Activated CD8-positive, alpha-beta memory T cell treated with anti-CD3 and anti-CD28 coated beads for 36 hours (primary cell): Measurements from ENCODE around the gene KCNN1. TPM values are rescaled to one million over a fixed set of nuclear protein-coding genes. Genes with fewer than 3 reads are reported as not detected.

Experiments
- CTCF ChIA-PET: fragments of 350-600 bp; sonication (Branson Sonifier 250); formaldehyde crosslinking; loops from one replicate; lab custom pipeline; 2021; ENCODE audit warnings: antibody characterized with exemption; lab: Charles Lee
- POLR2A ChIA-PET: fragments of 350-600 bp; sonication (Branson Sonifier 250); formaldehyde crosslinking; loops from one replicate; lab custom pipeline; 2021; ENCODE audit warnings: antibody characterized with exemption; lab: Charles Lee
- total RNA-seq, 2 experiments: library from RNA; stranded (reverse); gene quantifications; one replicate each; pipeline ENCODE4 v1.2.3, GENCODE V29; 2021

KCNN1 gene
- total RNA-seq, 2 experiments from 2014 or later: 0.15 TPM; not detected in 1

GRCh38 chr19:18007917-18008673, 41.2 kb downstream of the KCNN1 start, which contains the start of gene ARRDC2:
Gene ARRDC2, plus strand, starts transcription at chr19:18008170. Its CDS starts 141 bp downstream, at chr19:18008311.
- CTCF ChIA-PET: interaction anchor here (0.7 to 3.3 kb wide), 17 partner anchors 9 to 160 kb away, joined by 3 to 67 read pairs (median 4); partner anchors contain the start of gene IL12RB1
- POLR2A ChIA-PET: interaction anchor here (0.6 to 2.7 kb wide), 4 partner anchors 14 to 847 kb away, joined by 4 to 20 read pairs (median 4); no protein-coding TSS in a partner anchor

- POLR2A ChIA-PET: interaction anchor here (0.6 to 2.7 kb wide), 4 partner anchors 13 to 848 kb away, joined by 4 to 20 read pairs (median 4); no protein-coding TSS in a partner anchor
Observed at GRCh38 chr19:18008814-18009213, 41.9 kb downstream of the KCNN1 start.

GRCh38 chr19:18009412-18010066, 42.6 kb downstream of the KCNN1 start:
- ChIA-PET CTCF (interaction anchor here (0.8 to 1.2 kb wide), 5 partner anchors 9 to 63 kb away, joined by 3 to 6 read pairs (median 3); no protein-coding TSS in a partner anchor), POLR2A (interaction anchor here (1.2 to 2.7 kb wide), 2 partner anchors 12 to 35 kb away, joined by 3 to 20 read pairs; no protein-coding TSS in a partner anchor)

More at GRCh38 chr19:18008814-18009213, 41.9 kb downstream of the KCNN1 start:
- CTCF ChIA-PET: interaction anchor here (0.8 to 3.3 kb wide), 8 partner anchors 9 to 104 kb away, joined by 3 to 67 read pairs (median 4); no protein-coding TSS in a partner anchor

- POLR2A ChIA-PET: interaction anchor here (1.2 kb wide), 1 partner anchor 11 kb away, joined by 3 read pairs; no protein-coding TSS in a partner anchor
- CTCF ChIA-PET: interaction anchor here (1.0 to 1.2 kb wide), 4 partner anchors 9 to 63 kb away, joined by 3 to 6 read pairs (median 4); no protein-coding TSS in a partner anchor
Observed at GRCh38 chr19:18010149-18010548, 43.2 kb downstream of the KCNN1 start.

GRCh38 chr19:18013210-18014111, 46.6 kb downstream of the KCNN1 start:
- POLR2A ChIA-PET: interaction anchor here (0.8 kb wide), 1 partner anchor 31 kb away, joined by 3 read pairs; no protein-coding TSS in a partner anchor
- CTCF ChIA-PET: interaction anchor here (0.6 to 1.0 kb wide), 3 partner anchors 9 to 368 kb away, joined by 3 read pairs; no protein-coding TSS in a partner anchor

GRCh38 chr19:18014197-18014596, 47.3 kb downstream of the KCNN1 start:
- CTCF ChIA-PET: interaction anchor here (1.0 kb wide), 2 partner anchors 45 to 76 kb away, joined by 3 read pairs; no protein-coding TSS in a partner anchor
- POLR2A ChIA-PET: interaction anchor here (0.8 kb wide), 1 partner anchor 31 kb away, joined by 3 read pairs; no protein-coding TSS in a partner anchor

GRCh38 chr19:18016209-18016910, 49.5 kb downstream of the KCNN1 start:
- POLR2A ChIA-PET: interaction anchor here (0.6 kb wide), 1 partner anchor 87 kb away, joined by 14 read pairs; no protein-coding TSS in a partner anchor
- CTCF ChIA-PET: interaction anchor here (1.0 to 1.1 kb wide), 2 partner anchors 42 to 48 kb away, joined by 3 to 4 read pairs; no protein-coding TSS in a partner anchor

- ChIA-PET POLR2A (no interaction called here), CTCF (interaction anchor here (1.0 kb wide), 1 partner anchor 9 kb away, joined by 3 read pairs; the partner anchor contains the start of gene ARRDC2)
Observed at GRCh38 chr19:18017275-18018083, 50.6 kb downstream of the KCNN1 start.

- POLR2A ChIA-PET: interaction anchor here (1.4 kb wide), 1 partner anchor 11 kb away, joined by 3 read pairs; no protein-coding TSS in a partner anchor
Observed at GRCh38 chr19:18020212-18021085, 53.5 kb downstream of the KCNN1 start.

GRCh38 chr19:18021121-18021755, 54.3 kb downstream of the KCNN1 start:
- ChIA-PET POLR2A (interaction anchor here (1.4 to 1.6 kb wide), 2 partner anchors 12 to 13 kb away, joined by 3 to 4 read pairs; partner anchors contain the start of gene ARRDC2), CTCF (interaction anchor here (0.6 to 1.9 kb wide), 3 partner anchors 14 to 581 kb away, joined by 4 to 7 read pairs (median 5); partner anchors contain the start of gene ARRDC2)

More at GRCh38 chr19:18020212-18021085, 53.5 kb downstream of the KCNN1 start:
- CTCF ChIA-PET: interaction anchor here (0.5 to 1.4 kb wide), 4 partner anchors 9 to 580 kb away, joined by 3 to 5 read pairs (median 4); no protein-coding TSS in a partner anchor

- ChIA-PET POLR2A (interaction anchor here (0.5 to 0.8 kb wide), 2 partner anchors 258 to 529 kb away, joined by 3 to 5 read pairs; partner anchors contain the start of gene JUND), CTCF (interaction anchor here (0.8 kb wide), 1 partner anchor 14 kb away, joined by 3 read pairs; no protein-coding TSS in a partner anchor)
Observed at GRCh38 chr19:18023622-18024251, 56.8 kb downstream of the KCNN1 start.

- CTCF ChIA-PET: interaction anchor here (1.1 kb wide), 1 partner anchor 125 kb away, joined by 4 read pairs; no protein-coding TSS in a partner anchor
- POLR2A ChIA-PET: no interaction called here
Observed at GRCh38 chr19:18027151-18027550, 60.2 kb downstream of the KCNN1 start.

GRCh38 chr19:18029617-18030338, 62.9 kb downstream of the KCNN1 start:
- ChIA-PET CTCF (interaction anchor here (0.7 to 1.7 kb wide), 3 partner anchors 10 to 28 kb away, joined by 3 read pairs; no protein-coding TSS in a partner anchor), POLR2A (interaction anchor here (0.8 kb wide), 1 partner anchor 27 kb away, joined by 4 read pairs; no protein-coding TSS in a partner anchor)
